ENCODE results near the gene PYGB.

Gene PYGB

GRCh38 chr20:25341716-25342680 is 94.1 kb downstream of the PYGB start:
- Histone ChIP-seq H2BK120ac (ENCODE audit: low read depth, low read length) (no peak overlapping the region), H3K18ac (ENCODE audit: low read length) (no peak overlapping the region), H3K27ac (replicated peaks; ENCODE audit: low read length) (no peak overlapping the region), H3K79me1 (ENCODE audit: low read depth, low read length) (peaks cover 5% of the 10 kb centered on the region), H3K9me3 (replicated peaks in 1 of 2; ENCODE audit: control insufficient read depth in 2 of 2, insufficient read depth in 1 of 2, low read depth in 1 of 2, low read length in 2 of 2) (no peaks in the 10 kb centered on the region), H3K4me3 (ENCODE audit: low read length in 2 of 2) (no peak overlapping the region), H2BK12ac (ENCODE audit: low read length) (no peak overlapping the region), H2AFZ (ENCODE audit: low read length) (no peak overlapping the region), H3K9ac (ENCODE audit: low read depth, low read length, poor library complexity) (no peak overlapping the region), H3K27me3 (ENCODE audit: control insufficient read depth in 3 of 3, insufficient read depth in 3 of 3, low read depth in 1 of 3, low read length in 3 of 3) (no peaks in the 10 kb centered on the region), H2BK5ac (ENCODE audit: low read length) (no peak overlapping the region), H3K4ac (ENCODE audit: low read length) (no peak overlapping the region), H3K23ac (ENCODE audit: low read depth, low read length, poor library complexity) (no peak overlapping the region), H3K4me1 (ENCODE audit: control insufficient read depth in 2 of 2, insufficient read depth in 1 of 2, low read depth in 1 of 2, low read length in 2 of 2) (peaks cover 0 to 5% of the 10 kb centered on the region in 2 donors), H4K91ac (ENCODE audit: low read depth, low read length, poor library complexity) (no peak overlapping the region), H2BK15ac (ENCODE audit: low read length) (no peak overlapping the region), H2AK5ac (ENCODE audit: low read depth, low read length) (no peak overlapping the region), H3K14ac (ENCODE audit: low read length) (no peak overlapping the region), H3K4me2 (ENCODE audit: insufficient read depth, low read length, poor library complexity, severe bottlenecking) (no peak overlapping the region), H4K8ac (ENCODE audit: low read depth, low read length) (no peak overlapping the region), H3K36me3 (replicated peaks in 1 of 2; ENCODE audit: control insufficient read depth in 2 of 2, insufficient read depth in 2 of 2, low read length in 2 of 2) (peaks cover 2 to 15% of the 10 kb centered on the region in 2 donors)
- WGBS, 2 donors (ENCODE audit: extremely low coverage in 2 of 2, insufficient read length in 2 of 2, insufficient replicate concordance in 1 of 2), result no CpG with 5 or more reads among the region's 9 CpGs
- DNase-seq (ENCODE audit: low spot score), result no peak

DNA sequence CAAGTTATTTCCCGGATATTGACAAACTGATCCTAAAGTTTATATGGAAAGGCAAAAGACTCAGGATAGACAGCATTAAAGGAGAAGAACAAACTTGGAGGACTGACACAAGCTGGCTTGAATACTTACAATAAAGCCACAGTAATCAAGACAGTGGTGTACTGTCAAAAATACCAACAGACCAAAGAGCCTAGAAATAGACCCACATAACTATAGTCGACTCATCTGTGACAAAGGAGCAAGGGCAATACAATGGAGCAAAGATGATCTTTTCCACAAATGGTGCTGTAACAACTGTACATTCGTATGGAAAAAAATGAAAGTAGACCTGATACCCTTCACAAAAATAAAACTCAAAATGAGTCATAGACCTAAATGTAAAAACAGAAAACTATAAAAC is 96.7 kb downstream of the PYGB start:
- Histone ChIP-seq H3K14ac (ENCODE audit: low read length) (no peak overlapping the region), H2BK12ac (ENCODE audit: low read length) (no peak overlapping the region), H3K27me3 (ENCODE audit: control insufficient read depth in 3 of 3, insufficient read depth in 3 of 3, low read depth in 1 of 3, low read length in 3 of 3) (no peaks in the 10 kb centered on the region), H2AFZ (ENCODE audit: low read length) (no peak overlapping the region), H2AK5ac (ENCODE audit: low read depth, low read length) (no peak overlapping the region), H3K18ac (ENCODE audit: low read length) (no peak overlapping the region), H3K9ac (ENCODE audit: low read depth, low read length, poor library complexity) (no peak overlapping the region), H3K4me3 (ENCODE audit: low read length in 2 of 2) (no peak overlapping the region), H3K4ac (ENCODE audit: low read length) (no peak overlapping the region), H2BK120ac (ENCODE audit: low read depth, low read length) (no peak overlapping the region), H3K4me2 (ENCODE audit: insufficient read depth, low read length, poor library complexity, severe bottlenecking) (no peak overlapping the region), H3K27ac (replicated peaks; ENCODE audit: low read length) (no peak overlapping the region), H3K9me3 (replicated peaks in 1 of 2; ENCODE audit: control insufficient read depth in 2 of 2, insufficient read depth in 1 of 2, low read depth in 1 of 2, low read length in 2 of 2) (no peaks in the 10 kb centered on the region), H3K79me1 (ENCODE audit: low read depth, low read length) (peaks cover 3% of the 10 kb centered on the region), H3K36me3 (replicated peaks in 1 of 2; ENCODE audit: control insufficient read depth in 2 of 2, insufficient read depth in 2 of 2, low read length in 2 of 2) (no peaks in the 10 kb centered on the region), H4K8ac (ENCODE audit: low read depth, low read length) (no peak overlapping the region), H4K91ac (ENCODE audit: low read depth, low read length, poor library complexity) (no peak overlapping the region), H2BK5ac (ENCODE audit: low read length) (no peak overlapping the region), H3K4me1 (ENCODE audit: control insufficient read depth in 2 of 2, insufficient read depth in 1 of 2, low read depth in 1 of 2, low read length in 2 of 2) (peaks cover 0 to 4% of the 10 kb centered on the region in 2 donors), H2BK15ac (ENCODE audit: low read length) (no peak overlapping the region), H3K23ac (ENCODE audit: low read depth, low read length, poor library complexity) (no peak overlapping the region)
- DNase-seq (ENCODE audit: low spot score), result no peak
- no CpG with 5 or more reads among the region's 3 CpGs for WGBS, 2 donors (ENCODE audit: extremely low coverage in 2 of 2, insufficient read length in 2 of 2, insufficient replicate concordance in 1 of 2)

DNA sequence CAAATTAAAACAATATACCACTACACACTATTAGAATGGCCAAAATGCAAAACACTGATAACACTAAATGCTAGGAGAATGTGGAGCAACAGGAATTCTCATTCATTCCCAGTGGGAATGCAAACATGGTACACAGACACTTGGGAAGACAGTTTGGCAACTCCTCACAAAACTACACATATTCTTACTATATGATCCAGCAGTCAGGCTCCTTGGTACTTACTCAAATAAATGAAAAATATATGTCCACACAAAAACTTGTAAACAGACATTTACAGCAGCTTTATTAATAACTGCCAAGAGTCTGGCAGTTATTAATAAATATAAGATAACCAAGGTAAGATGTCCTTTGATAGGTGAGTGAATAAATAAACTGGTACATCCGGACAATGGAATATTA is 97.8 kb downstream of the PYGB start:
- Histone ChIP-seq H4K8ac (ENCODE audit: low read depth, low read length) (no peak overlapping the region), H3K4me1 (ENCODE audit: control insufficient read depth in 2 of 2, insufficient read depth in 1 of 2, low read depth in 1 of 2, low read length in 2 of 2) (no peaks in the 10 kb centered on the region), H2BK5ac (ENCODE audit: low read length) (no peak overlapping the region), H3K4me3 (ENCODE audit: low read length in 2 of 2) (no peak overlapping the region), H3K79me1 (ENCODE audit: low read depth, low read length) (peaks cover 2% of the 10 kb centered on the region), H2AFZ (ENCODE audit: low read length) (no peak overlapping the region), H3K23ac (ENCODE audit: low read depth, low read length, poor library complexity) (no peak overlapping the region), H3K18ac (ENCODE audit: low read length) (no peak overlapping the region), H2BK15ac (ENCODE audit: low read length) (no peak overlapping the region), H3K9ac (ENCODE audit: low read depth, low read length, poor library complexity) (no peak overlapping the region), H2BK120ac (ENCODE audit: low read depth, low read length) (no peak overlapping the region), H3K4me2 (ENCODE audit: insufficient read depth, low read length, poor library complexity, severe bottlenecking) (no peak overlapping the region), H3K4ac (ENCODE audit: low read length) (no peak overlapping the region), H2BK12ac (ENCODE audit: low read length) (no peak overlapping the region), H2AK5ac (ENCODE audit: low read depth, low read length) (no peak overlapping the region), H3K27ac (replicated peaks; ENCODE audit: low read length) (no peak overlapping the region), H4K91ac (ENCODE audit: low read depth, low read length, poor library complexity) (no peak overlapping the region), H3K9me3 (replicated peaks in 1 of 2; ENCODE audit: control insufficient read depth in 2 of 2, insufficient read depth in 1 of 2, low read depth in 1 of 2, low read length in 2 of 2) (no peaks in the 10 kb centered on the region), H3K36me3 (replicated peaks in 1 of 2; ENCODE audit: control insufficient read depth in 2 of 2, insufficient read depth in 2 of 2, low read length in 2 of 2) (no peaks in the 10 kb centered on the region), H3K14ac (ENCODE audit: low read length) (no peak overlapping the region), H3K27me3 (ENCODE audit: control insufficient read depth in 3 of 3, insufficient read depth in 3 of 3, low read depth in 1 of 3, low read length in 3 of 3) (no peaks in the 10 kb centered on the region)
- WGBS, 2 donors (ENCODE audit: extremely low coverage in 2 of 2, insufficient read length in 2 of 2, insufficient replicate concordance in 1 of 2), result no CpG with 5 or more reads among the region's 1 CpG
- no peak for DNase-seq (ENCODE audit: low spot score)

DNA sequence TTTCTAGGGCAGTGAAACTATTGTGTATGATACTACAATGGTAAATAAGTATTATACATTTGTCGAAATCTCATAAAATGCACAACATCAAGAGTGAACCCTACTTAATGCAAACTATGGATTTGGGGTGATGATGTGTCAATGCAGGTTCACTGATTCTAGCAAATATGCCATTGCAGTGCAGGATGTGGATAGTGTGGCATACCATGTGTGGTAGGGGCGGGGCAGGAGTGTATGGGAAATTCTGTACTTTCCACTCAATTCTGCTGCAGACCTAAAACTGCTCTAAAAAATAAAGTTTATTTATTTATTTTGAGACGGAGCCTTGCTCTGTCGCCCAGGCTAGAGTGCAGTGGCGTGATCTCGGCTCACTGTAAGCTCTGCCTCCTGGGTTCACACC is 98.5 kb downstream of the PYGB start:
- Histone ChIP-seq H3K9me3 (replicated peaks in 1 of 2; ENCODE audit: control insufficient read depth in 2 of 2, insufficient read depth in 1 of 2, low read depth in 1 of 2, low read length in 2 of 2) (no peaks in the 10 kb centered on the region), H2AK5ac (ENCODE audit: low read depth, low read length) (no peak overlapping the region), H2BK12ac (ENCODE audit: low read length) (no peak overlapping the region), H2AFZ (ENCODE audit: low read length) (no peak overlapping the region), H3K4me1 (ENCODE audit: control insufficient read depth in 2 of 2, insufficient read depth in 1 of 2, low read depth in 1 of 2, low read length in 2 of 2) (no peaks in the 10 kb centered on the region), H3K9ac (ENCODE audit: low read depth, low read length, poor library complexity) (no peak overlapping the region), H2BK15ac (ENCODE audit: low read length) (no peak overlapping the region), H3K79me1 (ENCODE audit: low read depth, low read length) (no peaks in the 10 kb centered on the region), H3K27me3 (ENCODE audit: control insufficient read depth in 3 of 3, insufficient read depth in 3 of 3, low read depth in 1 of 3, low read length in 3 of 3) (no peaks in the 10 kb centered on the region), H3K27ac (replicated peaks; ENCODE audit: low read length) (no peak overlapping the region), H3K4me2 (ENCODE audit: insufficient read depth, low read length, poor library complexity, severe bottlenecking) (no peak overlapping the region), H3K14ac (ENCODE audit: low read length) (no peak overlapping the region), H2BK120ac (ENCODE audit: low read depth, low read length) (no peak overlapping the region), H3K23ac (ENCODE audit: low read depth, low read length, poor library complexity) (no peak overlapping the region), H2BK5ac (ENCODE audit: low read length) (no peak overlapping the region), H4K91ac (ENCODE audit: low read depth, low read length, poor library complexity) (no peak overlapping the region), H3K4ac (ENCODE audit: low read length) (no peak overlapping the region), H4K8ac (ENCODE audit: low read depth, low read length) (no peak overlapping the region), H3K18ac (ENCODE audit: low read length) (no peak overlapping the region), H3K36me3 (replicated peaks in 1 of 2; ENCODE audit: control insufficient read depth in 2 of 2, insufficient read depth in 2 of 2, low read length in 2 of 2) (no peaks in the 10 kb centered on the region), H3K4me3 (ENCODE audit: low read length in 2 of 2) (no peak overlapping the region)
- no peak for DNase-seq (ENCODE audit: low spot score)
- no CpG with 5 or more reads among the region's 6 CpGs for whole genome bisulfite sequencing, 2 donors (ENCODE audit: extremely low coverage in 2 of 2, insufficient read length in 2 of 2, insufficient replicate concordance in 1 of 2)

Measured in neuronal stem cell (in vitro differentiated cells).